K562 (cell line): ENCODE measurements around the gene CGN. TPM values are rescaled to one million over a fixed set of nuclear protein-coding genes. Genes with fewer than 3 reads are reported as not detected.

Experiments
- E2F3 ChIP-seq: fragments of 250-450 bp; sonication (Bioruptor Pico); IDR thresholded peaks from 2 replicates; pipeline ENCODE4 v1.4.0; 2020; ENCODE audit warnings: mild to moderate bottlenecking
- FOXJ2 ChIP-seq: fragments of 200-800 bp; sonication (Bioruptor generic); IDR thresholded peaks from 2 replicates; pipeline ENCODE4 v1.6.1; 2016; ENCODE audit warnings: missing genetic modification characterization, missing compliant biosample characterization
- HNRNPH1 ChIP-seq: fragments of 200-400 bp; formaldehyde crosslinking; optimal IDR thresholded peaks from 2 replicates; pipeline ENCODE3; 2017; ENCODE audit warnings: low read depth, mild to moderate bottlenecking, low read length, moderate library complexity
- PTTG1 ChIP-seq: fragments of 450-650 bp; IDR thresholded peaks from 2 replicates; pipeline ENCODE4 v1.6.1; 2016; ENCODE audit warnings: low read depth, mild to moderate bottlenecking, missing genetic modification characterization, missing compliant biosample characterization
- RBM22 ChIP-seq: fragments of 200-400 bp; formaldehyde crosslinking; IDR thresholded peaks from 2 replicates; pipeline ENCODE4 v1.6.1; 2018; ENCODE audit warnings: low read length, low read depth; ENCODE audit not compliant: poor library complexity, severe bottlenecking
- ZNF318 ChIP-seq, 2 experiments: fragments of 450-650 bp; IDR thresholded peaks; 2 replicates each; pipeline ENCODE4 v1.6.1; 2016; ENCODE audit warnings: mild to moderate bottlenecking in 2 of 2, borderline replicate concordance in 1 of 2, low read depth in 1 of 2, moderate library complexity in 1 of 2
- ZNF398 ChIP-seq: fragments of 250-450 bp; sonication (Bioruptor Pico); IDR thresholded peaks from 2 replicates; pipeline ENCODE4 v1.8.0; 2021; ENCODE audit warnings: moderate library complexity, mild to moderate bottlenecking, inconsistent platforms
- ZNF431 ChIP-seq: sonication (generic); formaldehyde crosslinking; IDR thresholded peaks from 2 replicates; pipeline ENCODE4 v1.8.0; 2022; ENCODE audit warnings: mild to moderate bottlenecking, missing genetic modification reagents
- polyA plus RNA-seq, 8 experiments: library from polyadenylated mRNA; depleted of rRNA in 4 of 8; stranded (reverse) in 5 of 8; unstranded in 3 of 8; fragments of >200 nt; fragmentation: Nextera tagmentation in 2 of 8; fragmentation: Illumina TruSeq in 1 of 8; extraction: Ambion mirVana in 2 of 8; extraction: Trizol in 1 of 8; gene quantifications; 2 replicates each; pipeline versions ENCODE4 v1.2.1 to v1.2.3, GENCODE V29; 2011 to 2014; ENCODE audit warnings: inconsistent platforms in 1 of 8, missing spikeins in 1 of 8
- total RNA-seq, 7 experiments: library from RNA; depleted of rRNA in 6 of 7; stranded (reverse); fragments of >200 nt in 6 of 7; fragmentation: Illumina TruSeq in 2 of 7; extraction: Trizol in 2 of 7; gene quantifications; 2 replicates each; pipeline versions ENCODE4 v1.2.1 to v1.2.3, GENCODE V29; 2011 to 2021; ENCODE audit warnings: low replicate concordance in 1 of 7

Gene CGN
- total and polyA plus RNA-seq, 9 of the 15 experiments (the other 6 are each of a cell fraction or from before 2014, with no cell fraction given), result 0.03 to 1.4 (median 0.14) TPM; not detected in 2

GRCh38 chr1:151540021-151540981 lies 29.1 kb downstream of the CGN start, which contains the start of gene TUFT1 (continued):
- no peak for TF ChIP-seq ZNF318 (IDR thresholded peaks at IDR 0.05; ENCODE audit: borderline replicate concordance in 1 of 2, low read depth in 1 of 2)
- TF ChIP-seq E2F3 (CRISPR knock-in tag), result no peak
- TF ChIP-seq ZNF398, result no peak
- no peak for TF ChIP-seq HNRNPH1
- TF ChIP-seq ZNF431 (CRISPR knock-in tag), result peak; percentile 39; the same call in 1 of the 2 replicates
- TF ChIP-seq FOXJ2 (tag), result no peak
- no peak for TF ChIP-seq PTTG1 (tag)
- no peak for TF ChIP-seq RBM22
